HG02610 (cell line): ENCODE measurements around the gene SIGLEC15.
"Not testable (repeated sequence)": the region's sequence is repeated elsewhere in the genome, so short reads cannot be mapped to it uniquely, and the experiment has no call there.

Source experiments
- ATAC-seq: cut with Tn5 transposase; IDR thresholded peaks from one replicate; pipeline ENCODE4 v1.9.1; 2021; ENCODE audit warnings: mild to moderate bottlenecking, moderate library complexity; ENCODE audit not compliant: unreplicated experiment

Gene SIGLEC15

DNA sequence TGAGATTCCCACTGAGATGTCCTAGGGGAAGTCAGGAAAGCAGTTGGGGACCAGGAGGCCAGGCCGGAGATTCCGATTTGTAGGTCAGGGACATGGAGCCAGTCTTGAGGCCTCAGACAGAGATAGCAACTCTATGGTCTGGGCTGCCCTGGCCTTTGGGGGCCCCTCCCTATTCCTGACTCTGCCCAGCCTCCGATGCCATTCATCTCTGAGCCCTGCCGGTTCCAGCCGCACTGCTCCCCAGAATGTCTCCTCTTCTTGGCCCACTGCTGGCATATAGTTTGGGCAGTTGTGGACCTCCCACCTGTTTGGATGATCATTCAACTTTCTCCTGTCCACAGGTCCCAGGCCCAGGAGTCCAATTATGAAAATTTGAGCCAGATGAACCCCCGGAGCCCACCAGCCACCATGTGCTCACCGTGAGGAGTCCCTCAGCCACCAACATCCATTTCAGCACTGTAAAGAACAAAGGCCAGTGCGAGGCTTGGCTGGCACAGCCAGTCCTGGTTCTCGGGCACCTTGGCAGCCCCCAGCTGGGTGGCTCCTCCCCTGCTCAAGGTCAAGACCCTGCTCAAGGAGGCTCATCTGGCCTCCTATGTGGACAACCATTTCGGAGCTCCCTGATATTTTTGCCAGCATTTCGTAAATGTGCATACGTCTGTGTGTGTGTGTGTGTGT, 16.4 kb downstream of the SIGLEC15 start:
- ATAC-seq = no peak

DNA sequence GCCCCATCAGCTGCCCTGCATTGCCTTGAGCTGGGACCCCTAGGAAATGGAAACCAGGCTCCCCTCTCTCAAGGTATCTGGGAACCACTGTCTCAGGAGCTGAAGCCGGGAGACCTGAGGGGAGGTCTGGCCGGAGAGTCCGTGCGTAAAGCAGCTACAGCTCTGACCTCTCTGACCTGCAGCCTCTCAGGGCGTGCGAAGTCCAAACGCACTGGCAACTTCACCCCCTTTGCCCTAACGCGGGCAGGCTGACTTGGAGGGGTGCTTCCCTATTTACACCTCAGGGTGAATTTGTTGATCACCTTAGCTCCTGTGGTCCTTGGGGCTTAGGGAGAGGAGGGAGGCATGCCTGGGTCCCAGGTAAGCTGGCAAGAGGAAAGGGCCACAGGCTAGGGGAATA, 17.5 kb downstream of the SIGLEC15 start:
- no peak for ATAC-seq

DNA sequence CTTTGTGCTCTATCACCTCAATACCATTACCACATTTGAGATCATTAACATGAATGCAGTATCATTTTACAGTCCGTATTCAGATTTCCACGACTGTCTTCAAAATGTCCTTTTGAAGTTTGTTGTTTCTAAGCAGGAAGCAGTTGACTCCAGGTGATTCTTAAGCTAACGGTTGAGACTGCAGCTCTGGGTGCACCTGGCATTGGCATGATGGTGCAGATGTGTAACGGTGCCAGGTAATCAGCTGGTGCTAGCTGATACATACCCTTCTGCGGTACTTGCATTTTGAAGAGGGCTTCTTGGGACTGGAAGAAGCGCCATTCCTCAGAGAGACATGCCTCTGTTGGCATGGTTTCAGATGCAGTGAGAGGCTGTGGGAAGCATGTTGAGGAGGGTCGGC, 19.5 kb downstream of the SIGLEC15 start:
- no peak for ATAC-seq

DNA sequence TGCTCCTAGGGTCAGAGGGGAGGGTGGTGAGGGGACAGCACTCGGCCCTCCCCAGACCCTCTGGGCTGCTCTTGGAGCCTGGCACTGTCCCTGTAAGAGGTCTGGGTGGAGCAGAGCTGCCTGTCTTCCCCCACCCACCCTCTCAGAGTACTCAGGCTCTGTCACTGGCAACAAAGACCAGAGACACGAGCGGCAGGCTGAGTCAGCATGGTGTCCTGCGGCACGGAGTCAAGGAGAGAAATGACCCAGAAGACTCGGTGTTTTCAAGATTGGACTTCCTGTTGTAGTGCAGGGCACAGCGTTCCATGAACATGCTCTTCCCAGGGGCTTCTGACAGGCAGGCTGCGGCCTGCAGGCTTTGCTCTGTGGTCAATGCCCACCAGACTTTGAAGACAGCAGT, 19.9 kb downstream of the SIGLEC15 start:
- ATAC-seq = no peak

DNA sequence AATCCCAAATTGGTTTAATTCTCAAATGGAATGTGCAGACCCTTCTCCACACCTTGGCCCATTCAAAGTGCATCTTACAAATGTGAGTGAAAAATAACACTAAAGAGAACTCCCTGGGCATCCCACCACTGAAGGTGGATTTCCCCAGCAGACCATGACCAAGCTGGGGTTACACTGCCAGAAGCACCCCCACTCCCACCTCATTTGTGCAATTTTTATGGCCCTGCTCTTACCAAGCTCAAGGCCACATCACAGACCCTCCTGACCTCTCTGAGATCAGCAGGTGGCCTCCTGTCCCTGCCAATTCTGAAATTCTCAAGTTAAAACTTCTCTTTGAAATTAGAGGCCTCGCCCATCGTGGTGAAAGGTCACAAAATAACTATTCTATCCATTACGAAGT, 21.6 kb downstream of the SIGLEC15 start:
- ATAC-seq = no peak

- ATAC-seq = not testable (repeated sequence)
Measured at GRCh38 chr18:45848643-45849042, 23.2 kb downstream of the SIGLEC15 start.

DNA sequence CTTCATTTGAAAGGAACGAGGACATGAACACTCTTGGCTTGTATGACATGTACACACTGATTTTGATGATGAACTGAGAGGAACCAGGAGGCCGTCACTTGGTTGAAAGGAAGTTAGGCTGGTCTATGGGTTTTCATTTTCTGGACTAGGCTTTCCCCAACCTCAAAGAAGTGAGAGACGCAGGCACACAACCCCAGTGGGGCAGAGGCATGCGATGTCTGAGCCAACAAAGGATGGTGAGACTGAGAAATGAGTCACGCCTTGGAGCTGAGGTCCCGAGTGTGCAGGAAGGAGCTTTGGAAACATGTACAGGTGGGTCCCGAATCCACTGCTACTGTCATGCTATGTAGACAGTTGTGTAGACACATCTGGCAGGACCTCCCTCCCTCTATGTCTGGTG, 24.1 kb downstream of the SIGLEC15 start:
- no peak for ATAC-seq

DNA sequence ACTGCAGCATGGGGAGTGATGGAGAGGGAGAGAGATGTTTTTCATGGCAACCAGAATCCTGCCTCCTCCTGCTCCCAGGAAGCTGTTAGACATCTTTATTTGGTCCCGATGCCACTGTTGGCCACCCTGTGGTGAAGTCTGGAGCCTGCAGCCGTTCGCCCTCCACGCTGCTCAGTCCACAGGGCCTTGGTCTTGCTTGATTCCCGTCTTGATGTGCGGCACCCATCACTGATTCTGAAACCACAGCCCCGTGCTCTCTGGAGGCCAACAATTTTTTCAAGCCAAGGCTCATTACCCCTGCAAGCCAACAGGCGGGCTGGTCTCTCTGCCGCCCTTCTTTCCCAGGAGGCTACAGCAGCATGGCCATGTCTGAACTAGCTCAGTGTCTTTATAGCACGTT, 24.5 kb downstream of the SIGLEC15 start:
- ATAC-seq = peak; percentile 53

DNA sequence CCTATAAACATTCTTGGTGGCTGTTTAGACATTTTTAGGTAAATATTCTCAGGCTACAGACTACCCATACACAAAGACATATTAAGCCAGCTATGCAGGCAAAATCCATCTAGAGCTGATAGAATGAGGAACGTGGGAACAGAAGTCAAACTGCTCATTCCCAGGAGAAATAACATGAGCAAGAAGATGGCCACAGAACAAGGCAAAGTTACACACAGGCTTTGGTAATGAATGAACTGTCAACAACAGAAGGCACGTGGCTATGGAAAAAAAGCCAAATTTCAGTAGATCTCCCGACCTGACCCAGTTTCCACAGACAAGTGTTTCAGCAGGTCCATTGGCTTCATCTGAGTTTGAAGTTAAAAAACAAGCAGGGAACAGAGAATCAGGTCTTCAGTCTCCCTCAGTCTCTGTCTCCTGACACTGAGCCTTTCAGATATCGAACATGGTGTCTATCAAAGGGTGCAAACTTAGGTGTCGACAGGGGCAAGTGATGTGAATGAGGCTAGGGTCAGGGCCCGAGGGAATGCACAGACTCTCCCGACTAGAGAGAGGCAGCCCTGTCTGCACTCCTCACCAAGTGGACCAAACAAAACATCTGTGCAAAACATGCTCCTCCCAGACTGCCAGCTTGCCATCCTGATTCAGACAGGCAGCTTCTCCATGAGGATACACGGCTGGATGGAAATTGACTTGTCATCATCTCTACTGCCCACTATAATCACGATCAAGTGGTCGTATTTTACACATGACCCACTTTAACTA, 25.9 kb downstream of the SIGLEC15 start:
- no peak for ATAC-seq

DNA sequence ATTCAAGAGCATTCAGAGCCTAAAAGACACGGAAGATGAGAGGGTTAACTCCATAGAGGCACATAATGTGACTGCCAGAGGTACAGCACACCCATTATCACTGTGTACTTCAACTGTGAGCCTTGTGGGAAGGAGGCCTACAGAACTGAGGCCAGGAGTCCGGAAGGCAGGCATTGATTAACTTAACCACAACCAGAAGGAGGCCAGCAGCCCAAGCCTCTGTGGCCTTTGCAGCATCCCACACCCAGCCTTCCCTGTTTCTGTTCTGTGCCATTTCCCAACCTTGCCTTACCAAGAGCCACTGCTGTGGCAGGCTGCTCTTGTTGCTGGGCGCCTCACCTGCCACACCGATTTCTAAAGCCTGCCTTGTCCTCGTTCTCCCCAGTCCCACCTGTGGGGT, 27.2 kb downstream of the SIGLEC15 start:
- ATAC-seq = no peak

- ATAC-seq = no peak
Measured at GRCh38 chr18:45854036-45854586, 28.6 kb downstream of the SIGLEC15 start.

DNA sequence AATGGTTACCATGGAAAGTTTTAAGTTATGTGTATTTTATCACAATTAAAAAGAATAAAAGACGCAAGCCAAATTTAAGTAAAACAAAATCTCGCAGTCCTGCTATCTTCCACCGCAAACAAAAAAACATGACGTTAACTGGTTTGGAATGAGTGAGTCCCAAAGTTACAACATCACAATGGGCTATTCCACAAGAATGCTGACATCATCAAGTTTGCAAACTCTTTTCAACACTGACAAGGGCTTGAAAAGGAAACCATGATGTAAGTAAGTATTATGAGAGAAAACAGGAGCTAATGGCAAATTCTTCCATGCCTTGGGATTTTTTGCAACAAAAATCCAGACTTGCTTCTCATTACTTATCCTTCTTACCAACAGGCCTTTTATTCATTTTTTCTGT, 31.1 kb downstream of the SIGLEC15 start:
- no peak for ATAC-seq

DNA sequence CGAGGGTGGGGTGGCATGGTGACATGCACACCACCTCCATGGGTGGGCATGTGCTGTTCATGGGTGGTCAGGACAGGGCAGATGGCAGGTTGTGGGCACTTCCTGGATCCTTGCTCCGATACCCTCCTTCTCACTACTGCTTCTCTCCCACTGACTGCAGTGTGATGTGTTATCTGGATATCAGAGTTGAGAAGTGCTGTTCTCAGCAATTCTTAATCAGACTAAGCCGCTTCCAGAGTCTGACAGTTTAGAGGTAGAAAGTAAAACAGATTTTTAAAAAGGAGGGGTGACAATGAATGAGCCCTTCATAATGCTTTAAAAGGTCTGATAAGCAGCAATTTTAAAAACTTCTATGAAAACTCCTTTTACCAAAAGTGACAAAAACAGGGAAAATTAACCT, 33.9 kb downstream of the SIGLEC15 start:
- ATAC-seq = no peak

DNA sequence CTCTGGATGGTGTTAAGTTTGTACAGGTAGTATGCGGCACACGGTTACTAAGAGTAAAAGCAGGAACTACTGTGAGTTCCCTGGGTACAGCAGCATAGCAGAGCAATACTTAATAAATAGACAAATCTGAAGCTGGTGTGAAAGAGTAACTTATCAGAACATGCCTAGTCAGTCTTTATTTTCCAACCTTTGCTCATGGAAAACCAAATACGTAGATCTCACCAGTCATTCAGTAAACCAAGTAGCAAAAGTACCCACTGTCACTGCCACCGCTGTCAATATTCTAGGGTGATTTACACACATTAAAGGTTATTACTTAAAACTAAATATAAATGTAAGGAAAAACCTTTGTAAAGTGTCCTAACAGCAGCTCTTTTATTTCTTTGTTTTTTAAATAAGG, 35.0 kb downstream of the SIGLEC15 start:
- ATAC-seq = no peak

GRCh38 chr18:45860971-45861370, 35.5 kb downstream of the SIGLEC15 start:
- ATAC-seq = no peak

DNA sequence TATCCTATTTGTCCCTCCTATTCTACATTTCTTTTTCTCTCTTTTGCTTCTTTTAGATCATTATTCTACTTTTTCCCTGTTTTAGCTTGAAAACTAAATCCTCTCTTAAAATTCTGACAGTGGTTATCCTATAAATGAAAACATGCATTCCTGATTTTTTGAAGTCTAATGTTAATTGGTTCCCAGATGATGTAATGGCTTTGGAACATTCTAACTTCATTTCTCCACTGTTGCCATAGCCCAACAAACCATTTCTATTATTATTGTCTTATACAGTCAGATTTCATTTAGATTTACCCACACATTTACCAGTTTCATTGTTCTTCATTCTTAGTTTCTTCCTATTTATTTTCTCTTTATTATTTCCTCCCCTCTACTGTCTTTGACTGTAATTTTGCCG, 36.5 kb downstream of the SIGLEC15 start:
- ATAC-seq = no peak

DNA sequence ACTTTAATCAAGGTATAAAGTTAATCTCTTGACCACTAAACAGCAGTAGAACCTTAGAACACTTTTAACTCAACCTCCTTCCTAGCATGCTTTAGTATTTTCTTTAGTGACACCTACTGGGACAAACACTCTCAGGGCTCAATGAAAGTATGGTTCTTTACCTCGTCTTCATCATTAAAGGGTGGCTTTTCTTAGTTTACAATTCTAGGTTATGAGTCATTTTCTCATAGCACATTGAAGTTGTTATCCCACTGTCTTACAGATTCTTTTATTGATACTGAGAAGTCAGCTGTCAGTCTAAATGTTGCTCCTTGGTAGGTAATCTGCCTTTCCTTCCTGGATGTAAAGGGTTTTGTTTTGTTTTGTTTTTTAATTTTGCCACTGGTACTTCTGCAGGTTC, 38.0 kb downstream of the SIGLEC15 start:
- ATAC-seq = no peak

GRCh38 chr18:45864081-45864480, 38.6 kb downstream of the SIGLEC15 start:
- no peak for ATAC-seq

GRCh38 chr18:45865466-45865865, 40.0 kb downstream of the SIGLEC15 start:
- no peak for ATAC-seq

DNA sequence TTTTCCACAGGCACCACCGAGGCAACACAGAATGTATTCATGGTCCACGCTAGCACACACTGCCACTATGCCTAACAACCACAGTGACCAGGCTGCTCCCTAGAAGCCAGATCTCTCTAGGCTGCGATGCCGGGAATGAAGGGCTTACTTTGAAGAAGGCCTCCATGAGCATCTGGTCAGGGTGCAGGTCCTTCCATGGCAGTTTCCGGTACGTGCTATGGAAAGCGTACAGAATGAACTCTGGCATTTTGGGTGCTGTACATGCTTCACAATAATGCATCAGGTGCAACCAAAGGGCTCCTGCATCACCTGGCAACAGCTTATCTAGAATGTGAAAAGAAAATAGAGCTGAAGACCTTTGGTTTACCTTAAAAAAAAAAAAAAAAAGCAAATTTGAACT, 44.9 kb downstream of the SIGLEC15 start:
- no peak for ATAC-seq

DNA sequence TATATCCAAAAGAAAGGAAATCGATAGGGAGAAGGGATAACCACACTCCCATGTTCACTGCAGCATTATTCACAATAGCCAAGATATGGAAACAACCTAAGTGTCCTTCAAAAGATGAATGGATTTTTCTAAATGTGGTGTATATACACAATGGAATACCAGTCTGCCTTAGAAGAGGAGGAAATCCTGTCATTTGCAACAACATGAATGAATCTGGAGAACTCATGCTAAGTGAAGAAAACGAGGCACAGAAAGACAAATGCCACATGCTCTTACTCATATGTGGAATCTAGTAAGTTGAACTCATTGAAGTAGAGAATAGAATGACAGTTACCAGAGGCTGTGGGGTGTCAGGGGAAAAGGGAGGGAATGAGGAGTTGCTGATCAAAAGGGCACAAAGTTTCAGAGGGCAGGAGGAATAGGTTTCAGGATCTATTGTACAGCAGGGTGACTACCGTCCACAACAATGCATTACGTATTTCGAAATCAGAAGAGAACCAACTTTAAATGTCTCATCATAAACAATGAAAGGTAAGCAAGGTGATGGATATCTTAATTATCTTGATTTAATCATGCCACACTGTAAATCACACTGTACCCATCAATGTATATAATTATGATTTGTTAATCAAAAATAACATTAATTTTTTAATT, 46.1 kb downstream of the SIGLEC15 start:
- ATAC-seq = no peak
